NCI-H2227 (cell line): ENCODE measurements around the gene RNF145.
"Not testable (repeated sequence)": the region's sequence is repeated elsewhere in the genome, so short reads cannot be mapped to it uniquely, and the experiment has no call there.

Experiments used
- DNase-seq: peaks from one replicate; lab custom pipeline; 2025; ENCODE audit not compliant: unreplicated experiment; lab: John Stamatoyannopoulos, UW

The RNF145 gene

GRCh38 chr5:159161361-159162214 is 47.8 kb downstream of the RNF145 start:
- no peak for DNase-seq

- not testable (repeated sequence) for DNase-seq
These were observed 50.7 kb downstream of the RNF145 start for GRCh38 chr5:159158553-159159091.

- no peak for DNase-seq
These were observed 51.8 kb downstream of the RNF145 start for GRCh38 chr5:159157552-159157951.

DNA sequence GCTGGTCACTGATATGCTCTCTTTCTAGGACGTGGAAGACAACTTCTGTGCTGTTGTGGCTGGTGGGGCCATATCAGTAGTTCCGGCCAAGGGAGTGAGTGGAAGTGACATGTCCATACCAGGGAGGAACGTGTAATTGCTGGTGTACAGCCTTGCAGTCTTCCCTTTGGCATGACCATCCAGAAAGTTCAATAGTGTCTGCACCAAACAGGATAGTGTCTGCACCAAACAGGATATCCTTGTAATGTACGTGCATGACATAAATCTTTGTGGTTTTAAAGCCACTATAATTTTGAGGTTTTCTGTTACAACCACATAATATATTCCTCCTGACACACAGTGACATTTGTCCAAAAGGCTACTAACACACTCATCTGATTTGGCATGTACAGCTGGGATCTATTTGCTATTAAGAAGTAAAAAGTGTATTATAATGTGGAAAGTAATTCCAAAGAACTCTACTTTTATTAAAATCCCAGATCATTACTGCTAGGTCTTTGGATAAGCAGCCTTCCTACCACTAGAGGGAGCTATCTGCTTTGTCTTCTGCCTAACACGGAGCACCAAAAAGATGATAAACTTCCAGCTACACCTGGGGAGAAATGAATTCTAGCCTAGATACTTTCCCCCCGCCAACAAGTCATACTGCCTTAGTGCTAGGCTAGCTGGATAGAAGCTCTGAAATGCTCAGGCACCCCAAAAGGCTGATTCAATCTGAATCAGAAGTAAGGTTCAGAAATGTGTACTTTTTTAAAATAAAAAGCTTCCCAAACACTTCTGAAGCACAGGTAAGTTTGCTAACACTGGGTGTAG is 52.7 kb downstream of the RNF145 start:
- peak; percentile 59 for DNase-seq

DNA sequence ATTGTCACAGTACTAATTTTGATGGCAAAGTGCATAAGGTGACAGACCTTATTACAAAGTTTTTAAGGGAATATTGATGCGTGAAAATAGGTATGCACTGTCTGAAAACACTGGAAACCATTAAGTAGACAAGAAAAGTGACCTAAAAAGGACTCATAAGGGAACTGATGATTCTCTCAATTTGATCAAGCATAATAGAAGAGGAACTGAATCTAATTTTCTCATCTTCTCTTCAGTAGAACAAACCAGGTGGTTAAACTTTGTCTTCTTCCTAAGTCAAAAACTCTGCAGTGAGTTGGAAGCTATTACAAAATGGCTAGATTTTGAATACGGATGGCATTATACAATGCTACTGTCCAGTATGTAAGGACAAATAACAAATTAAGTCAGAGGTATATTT is 53.4 kb downstream of the RNF145 start:
- DNase-seq = no peak

DNA sequence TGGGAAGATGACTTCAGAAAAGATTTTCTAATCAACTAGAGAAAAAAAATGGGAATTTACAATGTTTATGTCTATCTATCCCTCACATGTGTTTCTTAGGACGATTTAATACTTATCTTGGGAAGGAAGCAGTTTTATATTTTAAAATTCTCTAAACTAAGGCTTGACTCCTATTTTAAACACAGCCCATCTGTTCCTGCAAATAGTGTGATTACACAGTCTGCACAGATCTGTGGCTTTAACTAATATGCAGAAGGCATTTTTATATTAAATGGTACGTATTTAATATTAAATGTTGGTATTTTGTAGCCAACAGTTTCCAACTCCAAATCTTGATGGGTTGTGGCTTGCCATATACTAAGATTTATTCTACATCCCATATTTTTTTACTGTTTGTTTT is 56.5 kb downstream of the RNF145 start:
- no peak for DNase-seq

DNA sequence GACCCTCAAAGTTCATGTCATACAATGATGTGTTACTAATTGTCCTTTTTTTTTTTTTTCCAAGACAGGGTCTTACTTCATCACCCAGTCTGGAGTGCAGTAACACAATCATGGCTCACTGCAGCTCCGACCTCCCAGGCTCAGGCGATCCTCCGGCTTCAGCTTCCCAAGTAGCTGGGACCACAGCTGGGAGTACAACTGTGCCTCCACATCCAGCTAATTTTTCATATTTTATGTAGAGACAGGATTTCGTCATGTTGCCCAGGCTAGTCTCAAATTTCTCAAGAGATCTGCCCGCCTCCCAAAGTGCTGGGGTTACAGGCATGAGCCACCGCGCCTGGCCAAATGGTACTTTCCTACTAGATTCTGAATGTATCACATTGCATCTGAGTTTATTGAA is 60.3 kb downstream of the RNF145 start:
- no peak for DNase-seq

GRCh38 chr5:159147976-159148375 is 61.4 kb downstream of the RNF145 start:
- no peak for DNase-seq

- no peak for DNase-seq
These were observed 62.5 kb downstream of the RNF145 start for GRCh38 chr5:159146839-159147238.

GRCh38 chr5:159145160-159145559 is 64.2 kb downstream of the RNF145 start:
- DNase-seq = not testable (repeated sequence)

DNA sequence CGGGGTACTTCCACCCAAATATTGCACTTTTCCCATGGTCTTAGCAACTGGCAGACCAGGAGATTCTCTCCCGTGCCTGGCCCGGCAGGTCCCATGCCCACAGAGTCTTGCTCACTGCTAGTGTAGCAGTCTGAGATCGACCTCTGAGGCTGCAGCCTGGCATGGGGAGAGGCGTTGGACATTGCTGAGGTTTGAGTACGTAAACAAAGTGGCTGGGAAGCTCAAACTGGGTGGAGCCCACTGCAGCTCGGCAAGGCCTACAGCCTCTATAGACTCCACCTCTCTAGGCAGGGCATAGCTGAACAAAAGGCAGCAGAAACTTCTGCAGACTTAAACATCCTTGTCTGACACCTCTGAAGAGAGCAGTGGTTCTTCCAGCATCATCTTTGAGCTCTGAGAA is 69.6 kb downstream of the RNF145 start:
- DNase-seq = no peak

- DNase-seq = no peak
These were observed 73.3 kb downstream of the RNF145 start for GRCh38 chr5:159135896-159136531.

DNA sequence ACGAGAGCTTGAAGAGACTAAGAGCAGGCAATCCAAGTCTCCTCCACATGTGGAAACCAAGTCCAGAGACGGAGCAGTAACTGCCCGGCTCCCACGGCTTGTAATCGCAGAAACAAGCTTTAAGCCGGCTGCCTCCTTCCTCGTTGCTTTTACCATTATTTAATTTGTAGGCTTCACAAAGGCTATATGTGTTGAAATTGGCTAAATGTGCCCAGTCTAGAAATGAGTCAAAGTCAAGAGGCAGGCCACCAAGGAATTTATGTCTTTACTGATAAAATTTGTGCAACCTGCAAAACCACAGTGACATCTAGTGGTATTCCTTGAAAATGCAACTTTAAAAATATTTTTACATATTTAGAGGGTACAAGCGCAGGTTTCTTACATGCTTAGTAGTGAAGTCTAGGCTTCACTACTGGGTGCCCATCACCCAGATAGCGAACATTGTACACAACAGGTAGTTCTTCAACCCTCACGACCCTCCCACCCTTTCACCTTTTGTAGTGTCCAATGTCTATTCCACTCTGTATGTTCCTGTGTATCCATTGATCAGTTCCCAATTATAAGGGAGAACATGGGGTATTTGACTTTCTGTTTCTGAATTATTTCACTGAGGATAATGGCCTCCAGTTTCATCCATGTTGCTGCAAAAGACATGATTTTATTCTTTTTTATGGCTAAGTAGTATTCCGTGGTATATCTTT is 76.2 kb downstream of the RNF145 start:
- peak; percentile 62 for DNase-seq

GRCh38 chr5:159132429-159133040 is 76.8 kb downstream of the RNF145 start:
- no peak for DNase-seq

DNA sequence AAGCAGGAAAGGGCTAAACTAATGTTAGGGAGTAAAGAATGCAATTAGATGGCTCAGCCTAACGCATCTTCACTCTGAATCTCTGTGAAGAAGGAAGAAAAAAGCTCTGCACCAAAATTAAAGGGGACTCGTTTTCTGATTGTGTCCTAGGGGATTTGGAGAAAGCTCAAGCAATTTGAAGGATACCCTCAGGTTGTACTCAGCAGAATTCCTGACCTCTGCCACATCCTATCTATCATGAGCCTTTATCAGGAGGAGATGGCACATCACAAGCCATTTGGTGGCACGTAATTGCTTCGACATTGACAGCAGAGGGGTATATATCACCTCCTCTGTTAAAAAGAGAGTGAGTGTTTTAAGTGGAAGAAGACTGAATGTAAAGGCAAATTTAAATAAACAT is 77.4 kb downstream of the RNF145 start:
- DNase-seq = no peak

- no peak for DNase-seq
These were observed 78.5 kb downstream of the RNF145 start for GRCh38 chr5:159130871-159131270.

GRCh38 chr5:159128070-159128541 is 81.2 kb downstream of the RNF145 start:
- no peak for DNase-seq

GRCh38 chr5:159123700-159124099 is 85.7 kb downstream of the RNF145 start:
- no peak for DNase-seq

DNA sequence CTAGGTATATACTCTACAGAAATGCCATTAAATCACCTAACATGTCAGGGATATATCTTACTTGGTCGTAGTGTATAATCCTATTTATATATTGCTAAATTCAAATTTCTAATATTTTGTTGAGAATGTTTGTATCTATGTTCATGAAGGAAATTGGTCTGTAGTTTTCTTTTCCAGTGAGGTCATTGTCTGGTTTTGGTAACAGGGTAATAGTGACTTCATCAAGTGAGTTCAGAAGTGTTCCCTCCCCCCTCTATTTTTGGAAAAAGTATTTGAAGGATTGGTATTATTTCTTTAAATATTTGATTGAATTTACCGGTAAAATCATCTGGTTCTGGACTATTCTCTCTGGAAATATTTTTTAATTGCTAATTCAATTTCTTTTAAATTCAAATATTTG is 86.2 kb downstream of the RNF145 start:
- DNase-seq = no peak

- no peak for DNase-seq
These were observed 88.3 kb downstream of the RNF145 start for GRCh38 chr5:159121061-159121460.
